Upper lobe of left lung (tissue), 6 donors: ENCODE measurements around the gene B3GNT9. TPM values are rescaled to one million over a fixed set of nuclear protein-coding genes. Genes with fewer than 3 reads are reported as not detected.
A peak's percentile ranks its signal among the peaks of the same experiment; 100 is the strongest.

Source experiments
- ATAC-seq, 2 donors: fragments of 200-7000 bp; cut with Tn5 transposase; one replicate each; pipeline ENCODE4 v1.9.1; 2022; ENCODE audit warnings: mild to moderate bottlenecking in 2 of 2, moderate library complexity in 2 of 2; ENCODE audit not compliant: low FRiP score in 2 of 2
- DNase-seq, 2 donors: peaks; one replicate each; pipeline ENCODE4 v3.0.0-alpha.2; 2019 to 2020
- H3K27ac ChIP-seq, 4 donors: fragments of 200-600 bp; sonication (generic); one replicate each; pipeline ENCODE4 v1.5.1; 2016 to 2019
- H3K27me3 ChIP-seq, 4 donors: fragments of 200-600 bp; sonication (generic); one replicate each; pipeline ENCODE4 v1.5.1; 2017 to 2019
- H3K36me3 ChIP-seq, 4 donors: fragments of 200-600 bp; sonication (generic); one replicate each; pipeline ENCODE4 v1.5.1; 2016 to 2019
- H3K4me1 ChIP-seq, 4 donors: fragments of 200-600 bp; sonication (generic); one replicate each; pipeline ENCODE4 v1.5.1; 2018 to 2019
- H3K4me3 ChIP-seq, 4 donors: fragments of 200-600 bp; sonication (generic); one replicate each; pipeline ENCODE4 v1.5.1; 2017 to 2019; ENCODE audit warnings: mild to moderate bottlenecking in 2 of 4, moderate library complexity in 1 of 4
- H3K9me3 ChIP-seq, 4 donors: fragments of 200-600 bp; sonication (generic); one replicate each; pipeline ENCODE4 v1.5.1; 2018 to 2019
- CTCF ChIP-seq, 6 experiments: fragments of 450-650 bp in 4 of 6; fragments of 200-600 bp in 2 of 6; sonication (generic) in 2 of 6; IDR thresholded peaks; one replicate each; pipeline ENCODE4 v1.5.1; 2016 to 2019; ENCODE audit warnings: antibody characterized with exemption in 6 of 6
- EP300 ChIP-seq, 4 donors: sonication (generic); formaldehyde crosslinking; IDR thresholded peaks; one replicate each; pipeline ENCODE4 v1.5.1; 2017; ENCODE audit warnings: antibody characterized with exemption in 4 of 4, control low read depth in 2 of 4
- POLR2A ChIP-seq, 4 donors: fragments of 450-650 bp; IDR thresholded peaks; one replicate each; pipeline ENCODE4 v1.5.1; 2016 to 2017; ENCODE audit warnings: antibody characterized with exemption in 4 of 4, mild to moderate bottlenecking in 2 of 4
- POLR2AphosphoS5 ChIP-seq, 2 donors: sonication (generic); formaldehyde crosslinking; IDR thresholded peaks; one replicate each; pipeline ENCODE4 v1.5.1; 2017; ENCODE audit warnings: antibody characterized with exemption in 2 of 2
- WGBS, 2 donors: methylation state at CpG; one replicate each; pipeline ENCODE4 v1.1.5; 2017 to 2018; 5-methylcytosine and 5-hydroxymethylcytosine counted together
- total RNA-seq, 6 donors: library from RNA; depleted of rRNA in 4 of 6; stranded (reverse); fragments of >200 nt in 4 of 6; gene quantifications; one replicate each; pipeline versions ENCODE4 v1.1.0 to v1.2.1, GENCODE V29; 2016 to 2021
- donor health status: DM: no; HTN: no; CAD: no; lungs with moderate emphysema.
- donor health status: DM: no; HTN: yes; CAD: no; lungs with severe emphysema.

Gene B3GNT9
- total RNA-seq, 6 donors from 2014 or later = 6.3 to 20.8 (median 17.7) TPM

- TF ChIP-seq POLR2AphosphoS5 (IDR thresholded peaks at IDR 0.05) = no peak
- no peak for TF ChIP-seq POLR2A (IDR thresholded peaks at IDR 0.05)
- TF ChIP-seq EP300 (IDR thresholded peaks at IDR 0.05) = no peak
- TF ChIP-seq CTCF (IDR thresholded peaks at IDR 0.05) = no peak
These were observed 49.3 kb downstream of the B3GNT9 start for GRCh38 chr16:67101311-67102082.

GRCh38 chr16:67100569-67101310 lies 50.1 kb downstream of the B3GNT9 start:
- TF ChIP-seq CTCF (IDR thresholded peaks at IDR 0.05) = peak in 1 of 6 experiments; percentile 9
- TF ChIP-seq POLR2A (IDR thresholded peaks at IDR 0.05) = no peak
- DNase-seq = no peak

More at GRCh38 chr16:67101311-67102082, 49.3 kb downstream of the B3GNT9 start:
- no peak overlapping the region for H3K27ac ChIP-seq
- ATAC-seq (no peak), DNase-seq (no peak)
- WGBS, 2 donors = 90 to 92% methylated on average over 4 of the region's 4 CpGs
- no peak overlapping the region for H3K4me3 ChIP-seq
- H3K9me3 ChIP-seq = no peaks in the 10 kb centered on the region
- H3K36me3 ChIP-seq = peaks cover 0 to 19% (median 3%) of the 10 kb centered on the region in 4 donors
- H3K27me3 ChIP-seq = no peaks in the 10 kb centered on the region
- H3K4me1 ChIP-seq = peaks cover 0 to 12% (median 9%) of the 10 kb centered on the region in 4 donors

GRCh38 chr16:67098599-67098998 lies 52.2 kb downstream of the B3GNT9 start:
- Histone ChIP-seq H3K4me1 (no peaks in the 10 kb centered on the region), H3K27me3 (no peaks in the 10 kb centered on the region), H3K27ac (no peak overlapping the region), H3K36me3 (peaks cover 0 to 20% (median 3%) of the 10 kb centered on the region in 4 donors), H3K4me3 (no peak overlapping the region), H3K9me3 (no peaks in the 10 kb centered on the region)
- TF ChIP-seq POLR2A (IDR thresholded peaks at IDR 0.05) = no peak
- no peak for TF ChIP-seq EP300 (IDR thresholded peaks at IDR 0.05)
- TF ChIP-seq POLR2AphosphoS5 (IDR thresholded peaks at IDR 0.05) = no peak
- TF ChIP-seq CTCF (IDR thresholded peaks at IDR 0.05) = no peak
- DNase-seq = no peak
- 91 to 95% methylated on average over 2 of the region's 2 CpGs for WGBS, 2 donors
- ATAC-seq = no peak

More at GRCh38 chr16:67100569-67101310, 50.1 kb downstream of the B3GNT9 start:
- Histone ChIP-seq H3K27ac (no peak overlapping the region), H3K27me3 (no peaks in the 10 kb centered on the region), H3K4me1 (peaks cover 0 to 12% (median 6%) of the 10 kb centered on the region in 4 donors), H3K9me3 (no peaks in the 10 kb centered on the region), H3K4me3 (no peak overlapping the region), H3K36me3 (peaks cover 0 to 19% (median 3%) of the 10 kb centered on the region in 4 donors)
- 93 to 95% methylated on average over 1 of the region's 1 CpG for WGBS, 2 donors
- no peak for ATAC-seq

Other genes with a start within 250 kb of the B3GNT9 start
- gene CDH16, start 232.1 kb downstream of the B3GNT9 start, total RNA-seq = 1 to 10 TPM in 2 of 6 donors, under 1 TPM in 1, not detected in 3; 0.40 to 1.8 (median 1.7) TPM
- 10 to 100 TPM; 13.8 to 50.3 (median 47.0) TPM for gene RRAD, start 225.5 kb downstream of the B3GNT9 start, total RNA-seq
- gene CIAO2B, start 216.6 kb downstream of the B3GNT9 start, total RNA-seq = 100 to 1,000 TPM in 1 of 6 donors, 10 to 100 TPM in 5; 59.6 to 131 (median 73.2) TPM
- gene CES2, start 215.5 kb downstream of the B3GNT9 start, total RNA-seq = 10 to 100 TPM; 32.2 to 76.1 (median 46.5) TPM
- 1 to 10 TPM; 1.4 to 6.2 (median 2.9) TPM for gene CES3, start 189.7 kb downstream of the B3GNT9 start, total RNA-seq
- gene CES4A, start 162.4 kb downstream of the B3GNT9 start, total RNA-seq = 10 to 100 TPM in 5 of 6 donors, 1 to 10 TPM in 1; 9.9 to 39.7 (median 20.2) TPM
- gene CBFB, start 121.8 kb downstream of the B3GNT9 start, total RNA-seq = 10 to 100 TPM; 31.4 to 73.4 (median 54.1) TPM
- 10 to 100 TPM; 16.0 to 32.3 (median 21.9) TPM for gene PHAF1, start 41.1 kb downstream of the B3GNT9 start, total RNA-seq
- gene TRADD, start 8.9 kb upstream of the B3GNT9 start, total RNA-seq = 10 to 100 TPM; 29.9 to 49.2 (median 35.6) TPM
- gene FBXL8, start 9.0 kb upstream of the B3GNT9 start, total RNA-seq = 100 to 1,000 TPM in 1 of 6 donors, 10 to 100 TPM in 5; 24.0 to 114 (median 28.5) TPM
- 100 to 1,000 TPM in 2 of 6 donors, 10 to 100 TPM in 4; 33.4 to 784 (median 70.1) TPM for gene HSF4, start 13.7 kb upstream of the B3GNT9 start, total RNA-seq
- gene NOL3, start 19.5 kb upstream of the B3GNT9 start, total RNA-seq = 100 to 1,000 TPM in 1 of 6 donors, 10 to 100 TPM in 5; 36.5 to 135 (median 58.0) TPM
- 100 to 1,000 TPM in 1 of 6 donors, 10 to 100 TPM in 4, 1 to 10 TPM in 1; 9.1 to 147 (median 31.1) TPM for gene MATCAP1, start 33.0 kb upstream of the B3GNT9 start, total RNA-seq
- 10 to 100 TPM in 4 of 6 donors, 1 to 10 TPM in 2; 4.6 to 20.8 (median 10.8) TPM for gene EXOC3L1, start 39.1 kb upstream of the B3GNT9 start, total RNA-seq
- 100 to 1,000 TPM in 1 of 6 donors, 10 to 100 TPM in 5; 55.7 to 124 (median 85.4) TPM for gene E2F4, start 41.2 kb upstream of the B3GNT9 start, total RNA-seq
- gene ELMO3, start 48.1 kb upstream of the B3GNT9 start, total RNA-seq = 10 to 100 TPM; 17.4 to 26.2 (median 24.4) TPM
- 10 to 100 TPM; 21.1 to 50.6 (median 48.5) TPM for gene TMEM208, start 76.1 kb upstream of the B3GNT9 start, total RNA-seq
- 100 to 1,000 TPM in 2 of 6 donors, 10 to 100 TPM in 4; 26.0 to 310 (median 91.0) TPM for gene FHOD1, start 96.5 kb upstream of the B3GNT9 start, total RNA-seq
- 10 to 100 TPM in 1 of 6 donors, 1 to 10 TPM in 4, under 1 TPM in 1; 0.76 to 28.3 (median 4.1) TPM for gene SLC9A5, start 98.0 kb upstream of the B3GNT9 start, total RNA-seq
- 10 to 100 TPM; 13.4 to 39.8 (median 16.5) TPM for gene PLEKHG4, start 128.5 kb upstream of the B3GNT9 start, total RNA-seq
- under 1 TPM in 3 of 6 donors, not detected in 3; under 0.01 to 0.31 (median 0.17) TPM for gene KCTD19, start 175.7 kb upstream of the B3GNT9 start, total RNA-seq
- gene LRRC36, start 175.8 kb upstream of the B3GNT9 start, total RNA-seq = 100 to 1,000 TPM in 1 of 6 donors, 10 to 100 TPM in 4, 1 to 10 TPM in 1; 5.9 to 110 (median 22.8) TPM
- 100 to 1,000 TPM in 4 of 6 donors, 10 to 100 TPM in 2; 40.0 to 167 (median 112) TPM for gene TPPP3, start 242.5 kb upstream of the B3GNT9 start, total RNA-seq